NCI-H524 (cell line): ENCODE measurements around the gene CCDC154.
"Not testable (repeated sequence)": the region's sequence is repeated elsewhere in the genome, so short reads cannot be mapped to it uniquely, and the experiment has no call there.

Experiments used
- DNase-seq, 2 experiments: peaks; one replicate each; lab custom pipeline; 2025; lab: John Stamatoyannopoulos, UW

The CCDC154 gene

GRCh38 chr16:1455190-1456171 lies 11.1 kb upstream of the CCDC154 start:
- no peak for DNase-seq

GRCh38 chr16:1454561-1454960 lies 10.2 kb upstream of the CCDC154 start:
- DNase-seq = no peak

- no peak for DNase-seq
These were observed 9.0 kb upstream of the CCDC154 start for GRCh38 chr16:1453316-1453715.

- DNase-seq = no peak
These were observed 8.2 kb upstream of the CCDC154 start for GRCh38 chr16:1452530-1452929.

- DNase-seq = no peak
These were observed 7.5 kb upstream of the CCDC154 start for GRCh38 chr16:1451702-1452392.

GRCh38 chr16:1450841-1451240 lies 6.5 kb upstream of the CCDC154 start:
- DNase-seq = no peak

- no peak for DNase-seq
These were observed 5.9 kb upstream of the CCDC154 start for GRCh38 chr16:1450218-1450617.

- no peak for DNase-seq
These were observed 4.9 kb upstream of the CCDC154 start for GRCh38 chr16:1449201-1449788.

GRCh38 chr16:1448536-1449116 lies 4.3 kb upstream of the CCDC154 start:
- no peak for DNase-seq

- DNase-seq = no peak
These were observed 3.6 kb upstream of the CCDC154 start for GRCh38 chr16:1447965-1448364.

- no peak for DNase-seq
These were observed 2.1 kb upstream of the CCDC154 start for GRCh38 chr16:1446296-1447080.

- no peak for DNase-seq
These were observed 1.3 kb upstream of the CCDC154 start for GRCh38 chr16:1445518-1446203.

- DNase-seq = no peak
These were observed 568 bp upstream of the CCDC154 start for GRCh38 chr16:1444730-1445517.

- peak in 1 of 2 experiments; percentile 14 for DNase-seq
These were observed 868 bp downstream of the CCDC154 start for GRCh38 chr16:1443403-1443973.

GRCh38 chr16:1442697-1443096 lies 1.7 kb downstream of the CCDC154 start:
- no peak for DNase-seq

- DNase-seq = no peak
These were observed 2.9 kb downstream of the CCDC154 start for GRCh38 chr16:1441391-1441829.

GRCh38 chr16:1439699-1440074 lies 4.7 kb downstream of the CCDC154 start:
- not testable (repeated sequence) for DNase-seq

- peak in 1 of 2 experiments; percentile 25 for DNase-seq
These were observed 5.2 kb downstream of the CCDC154 start for GRCh38 chr16:1439058-1439698.
